Tibial nerve (tissue), 4 donors: Measurements from ENCODE around the gene SFN. TPM values are rescaled to one million over a fixed set of nuclear protein-coding genes. Genes with fewer than 3 reads are reported as not detected.

Experiments used
- DNase-seq, 2 donors: peaks; one replicate each; pipeline ENCODE4 v3.0.0-alpha.2; 2019; ENCODE audit warnings: low spot score in 2 of 2
- H3K27ac ChIP-seq, 4 donors: fragments of 200-600 bp; sonication (generic) in 3 of 4; one replicate each; pipeline ENCODE4 v1.5.1; 2017 to 2019; ENCODE audit warnings: mild to moderate bottlenecking in 1 of 4
- H3K27me3 ChIP-seq, 2 donors: fragments of 200-600 bp; sonication (generic) in 1 of 2; one replicate each; pipeline versions ENCODE4 v1.5.1 to v1.6.0; 2017 to 2019
- H3K36me3 ChIP-seq, 3 donors: fragments of 200-600 bp; sonication (generic); one replicate each; pipeline ENCODE4 v1.5.1; 2018 to 2019
- H3K4me1 ChIP-seq, 4 donors: fragments of 200-600 bp; sonication (generic) in 3 of 4; one replicate each; pipeline ENCODE4 v1.5.1; 2017 to 2019
- H3K4me3 ChIP-seq, 4 donors: fragments of 200-600 bp; sonication (generic) in 3 of 4; one replicate each; pipeline ENCODE4 v1.5.1; 2017 to 2019; ENCODE audit warnings: mild to moderate bottlenecking in 1 of 4, moderate library complexity in 1 of 4
- H3K9me3 ChIP-seq, 4 donors: fragments of 200-600 bp; sonication (generic) in 3 of 4; one replicate each; pipeline ENCODE4 v1.5.1; 2017 to 2019
- EP300 ChIP-seq, 2 donors: sonication (generic); formaldehyde crosslinking; IDR thresholded peaks; one replicate each; pipeline ENCODE4 v1.6.1; 2017; ENCODE audit warnings: antibody characterized with exemption in 2 of 2, mild to moderate bottlenecking in 1 of 2
- POLR2A ChIP-seq, 2 donors: fragments of 450-650 bp; IDR thresholded peaks; one replicate each; pipeline ENCODE4 v1.6.1; 2017; ENCODE audit warnings: antibody characterized with exemption in 2 of 2, mild to moderate bottlenecking in 2 of 2, moderate library complexity in 2 of 2
- WGBS, 2 donors: methylation state at CpG; one replicate each; pipeline ENCODE4 v1.1.5; 2018; 5-methylcytosine and 5-hydroxymethylcytosine counted together
- total RNA-seq, 4 donors: library from RNA; depleted of rRNA; stranded (reverse); fragments of >200 nt; gene quantifications; one replicate each; pipeline ENCODE4 v1.1.0, GENCODE V29; 2016
- TF ChIP-seq, protein P1 (sequence below), 5 experiments: fragments of 200-600 bp in 3 of 5; fragments of 450-650 bp in 2 of 5; sonication (generic) in 3 of 5; IDR thresholded peaks; one replicate each; pipeline ENCODE4 v1.5.1; 2016 to 2019; ENCODE audit warnings: antibody characterized with exemption in 5 of 5, mild to moderate bottlenecking in 3 of 5, moderate library complexity in 2 of 5

SFN gene
- total RNA-seq, result not detected

DNA sequence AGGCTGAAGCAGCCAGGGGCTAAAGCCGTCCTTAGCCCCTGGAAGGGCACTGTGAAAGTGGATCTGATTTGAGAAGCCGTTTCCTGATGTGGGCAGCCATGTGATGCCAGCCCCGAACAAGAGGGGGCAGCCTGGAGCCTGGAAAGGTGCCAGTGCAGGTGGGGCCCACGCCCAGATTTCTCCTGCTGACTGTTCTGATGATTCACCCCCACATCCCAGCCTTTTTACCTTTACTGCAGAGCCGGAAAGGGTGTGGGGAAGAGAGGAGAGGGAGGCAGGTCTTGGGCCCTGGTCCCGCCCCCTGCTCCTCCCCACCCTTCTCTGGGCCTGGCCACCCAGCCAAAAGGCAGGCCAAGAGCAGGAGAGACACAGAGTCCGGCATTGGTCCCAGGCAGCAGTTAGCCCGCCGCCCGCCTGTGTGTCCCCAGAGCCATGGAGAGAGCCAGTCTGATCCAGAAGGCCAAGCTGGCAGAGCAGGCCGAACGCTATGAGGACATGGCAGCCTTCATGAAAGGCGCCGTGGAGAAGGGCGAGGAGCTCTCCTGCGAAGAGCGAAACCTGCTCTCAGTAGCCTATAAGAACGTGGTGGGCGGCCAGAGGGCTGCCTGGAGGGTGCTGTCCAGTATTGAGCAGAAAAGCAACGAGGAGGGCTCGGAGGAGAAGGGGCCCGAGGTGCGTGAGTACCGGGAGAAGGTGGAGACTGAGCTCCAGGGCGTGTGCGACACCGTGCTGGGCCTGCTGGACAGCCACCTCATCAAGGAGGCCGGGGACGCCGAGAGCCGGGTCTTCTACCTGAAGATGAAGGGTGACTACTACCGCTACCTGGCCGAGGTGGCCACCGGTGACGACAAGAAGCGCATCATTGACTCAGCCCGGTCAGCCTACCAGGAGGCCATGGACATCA is at the start of gene SFN:
Gene SFN, plus strand, starts transcription at position 369 of the 904 bp plus-strand sequence. Its CDS starts 64 bp downstream, at position 433.
- H3K9me3 ChIP-seq, result no peaks in the 10 kb centered on the region
- WGBS, 2 donors, result 79 to 85% methylated on average over 36 to 37 of the region's 37 CpGs
- H3K27ac ChIP-seq, result peak within 1 kb of the TSS in 3 of 4 donors; percentile 42 to 99 (median 93)
- peaks cover 0 to 22% (median 8%) of the 10 kb centered on the region in 4 donors for H3K4me1 ChIP-seq
- no peak for DNase-seq
- no peaks in the 10 kb centered on the region for H3K27me3 ChIP-seq
- peak within 1 kb of the TSS; percentile 33 to 75 (median 70) for H3K4me3 ChIP-seq
- peaks cover 0 to 7% (median 0%) of the 10 kb centered on the region in 3 donors for H3K36me3 ChIP-seq
- TF ChIP-seq, protein P1, sequence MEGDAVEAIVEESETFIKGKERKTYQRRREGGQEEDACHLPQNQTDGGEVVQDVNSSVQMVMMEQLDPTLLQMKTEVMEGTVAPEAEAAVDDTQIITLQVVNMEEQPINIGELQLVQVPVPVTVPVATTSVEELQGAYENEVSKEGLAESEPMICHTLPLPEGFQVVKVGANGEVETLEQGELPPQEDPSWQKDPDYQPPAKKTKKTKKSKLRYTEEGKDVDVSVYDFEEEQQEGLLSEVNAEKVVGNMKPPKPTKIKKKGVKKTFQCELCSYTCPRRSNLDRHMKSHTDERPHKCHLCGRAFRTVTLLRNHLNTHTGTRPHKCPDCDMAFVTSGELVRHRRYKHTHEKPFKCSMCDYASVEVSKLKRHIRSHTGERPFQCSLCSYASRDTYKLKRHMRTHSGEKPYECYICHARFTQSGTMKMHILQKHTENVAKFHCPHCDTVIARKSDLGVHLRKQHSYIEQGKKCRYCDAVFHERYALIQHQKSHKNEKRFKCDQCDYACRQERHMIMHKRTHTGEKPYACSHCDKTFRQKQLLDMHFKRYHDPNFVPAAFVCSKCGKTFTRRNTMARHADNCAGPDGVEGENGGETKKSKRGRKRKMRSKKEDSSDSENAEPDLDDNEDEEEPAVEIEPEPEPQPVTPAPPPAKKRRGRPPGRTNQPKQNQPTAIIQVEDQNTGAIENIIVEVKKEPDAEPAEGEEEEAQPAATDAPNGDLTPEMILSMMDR (IDR thresholded peaks at IDR 0.05), result peak in 1 of 5 experiments; percentile 20
- TF ChIP-seq EP300 (IDR thresholded peaks at IDR 0.05) (no peak), POLR2A (IDR thresholded peaks at IDR 0.05) (no peak)

DNA sequence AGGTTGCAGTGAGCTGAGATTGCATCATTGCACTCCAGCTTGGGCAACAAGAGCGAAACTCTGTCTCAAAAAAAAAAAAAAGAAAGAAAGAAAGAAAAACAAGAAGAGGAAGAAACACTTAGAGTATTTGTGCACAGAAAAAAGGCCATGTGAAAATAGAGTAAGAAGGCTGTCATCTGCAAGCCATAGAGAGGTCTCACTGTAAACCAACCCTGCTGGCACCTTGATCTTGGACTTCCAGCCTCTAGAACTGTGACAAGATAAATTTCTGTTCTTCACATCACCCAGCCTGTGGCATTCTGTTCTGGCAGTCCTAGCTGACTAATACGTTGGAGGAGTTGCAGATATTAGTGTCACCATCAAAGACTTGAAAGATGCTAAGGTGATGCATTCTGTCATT is 48.6 kb upstream of the SFN start:
- no peak overlapping the region for H3K4me3 ChIP-seq
- no peak for DNase-seq
- no peaks in the 10 kb centered on the region for H3K9me3 ChIP-seq
- TF ChIP-seq POLR2A (IDR thresholded peaks at IDR 0.05) (no peak), EP300 (IDR thresholded peaks at IDR 0.05) (no peak)
- TF ChIP-seq, protein P1 (IDR thresholded peaks at IDR 0.05), result no peak
- H3K27me3 ChIP-seq, result no peaks in the 10 kb centered on the region
- WGBS, 2 donors, result 91 to 93% methylated on average over 2 of the region's 2 CpGs
- H3K36me3 ChIP-seq, result no peaks in the 10 kb centered on the region
- H3K4me1 ChIP-seq, result no peaks in the 10 kb centered on the region
- H3K27ac ChIP-seq, result no peak overlapping the region

DNA sequence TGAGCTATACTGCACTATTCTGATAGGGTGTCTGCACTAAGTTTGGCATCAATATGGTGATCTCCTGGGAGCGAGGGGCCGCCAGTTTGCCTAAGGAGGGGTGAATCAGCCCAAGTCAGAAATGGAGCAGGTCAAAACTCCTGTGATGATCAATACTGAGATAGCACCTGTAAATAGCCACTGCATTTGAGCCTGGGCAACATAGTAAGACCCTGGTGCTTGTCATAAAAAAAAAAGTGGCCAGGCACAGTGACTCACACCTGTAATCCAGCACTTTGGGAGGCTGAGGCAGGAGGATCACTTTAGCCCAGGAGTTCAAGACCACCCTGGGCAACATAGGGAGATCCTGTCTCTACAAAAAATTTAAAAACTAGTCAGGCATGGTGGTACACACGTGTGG is 48.1 kb upstream of the SFN start:
- H3K4me3 ChIP-seq, result no peak overlapping the region
- H3K4me1 ChIP-seq, result no peaks in the 10 kb centered on the region
- no peak for DNase-seq
- WGBS, 2 donors, result 94 to 96% methylated on average over 3 of the region's 3 CpGs
- no peak overlapping the region for H3K27ac ChIP-seq
- no peaks in the 10 kb centered on the region for H3K27me3 ChIP-seq
- TF ChIP-seq, protein P1 (IDR thresholded peaks at IDR 0.05), result no peak
- TF ChIP-seq POLR2A (IDR thresholded peaks at IDR 0.05) (no peak), EP300 (IDR thresholded peaks at IDR 0.05) (no peak)
- H3K9me3 ChIP-seq, result no peaks in the 10 kb centered on the region
- no peaks in the 10 kb centered on the region for H3K36me3 ChIP-seq

DNA sequence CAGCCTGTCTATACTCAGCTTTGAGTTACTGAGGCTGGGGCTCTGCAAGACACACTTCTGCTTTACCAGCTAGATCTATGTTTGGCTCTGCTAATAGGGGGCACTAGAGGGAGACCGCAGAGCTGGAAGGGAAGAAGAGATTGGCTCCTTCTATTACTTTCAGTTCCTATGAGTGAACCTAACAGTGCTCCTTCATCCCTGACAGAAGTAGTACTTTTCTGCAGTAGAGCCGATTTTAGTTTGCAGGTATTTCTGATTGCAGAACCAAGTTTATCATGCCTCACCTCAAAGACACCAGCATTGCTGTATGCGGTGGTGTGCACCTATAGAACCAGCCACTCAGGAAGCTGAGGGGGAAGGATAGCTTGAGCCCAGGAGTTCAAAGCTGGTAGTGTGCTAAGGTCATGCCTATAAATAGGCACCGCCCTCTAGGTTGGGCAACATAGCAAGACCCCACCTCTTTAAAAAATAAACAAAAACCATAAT is 42.1 kb upstream of the SFN start:
- 73 to 80% methylated on average over 4 of the region's 4 CpGs for WGBS, 2 donors

More for the DNA sequence above, 42.1 kb upstream of the SFN start:
- no peaks in the 10 kb centered on the region for H3K36me3 ChIP-seq
- H3K4me3 ChIP-seq, result no peak overlapping the region
- TF ChIP-seq EP300 (IDR thresholded peaks at IDR 0.05), result no peak
- TF ChIP-seq, protein P1 (IDR thresholded peaks at IDR 0.05), result peak in 1 of 5 experiments; percentile 6
- no peak overlapping the region for H3K27ac ChIP-seq
- DNase-seq, result no peak
- no peaks in the 10 kb centered on the region for H3K9me3 ChIP-seq
- H3K27me3 ChIP-seq, result no peaks in the 10 kb centered on the region
- H3K4me1 ChIP-seq, result peaks cover 0 to 5% (median 3%) of the 10 kb centered on the region in 4 donors
